ENCODE data around the gene RBM15.

The RBM15 gene

GRCh38 chr1:110356379-110356778 is 17.2 kb downstream of the RBM15 start:
- DNase-seq (ENCODE audit: low spot score) = no peak

- DNase-seq (ENCODE audit: low spot score) = no peak
Observed at GRCh38 chr1:110360431-110360830, 21.3 kb downstream of the RBM15 start.

- no peak for DNase-seq (ENCODE audit: low spot score)
Observed at GRCh38 chr1:110361856-110362255, 22.7 kb downstream of the RBM15 start.

- DNase-seq (ENCODE audit: low spot score) = no peak
Observed at GRCh38 chr1:110364221-110364620, 25.0 kb downstream of the RBM15 start.

GRCh38 chr1:110370827-110371226 is 31.6 kb downstream of the RBM15 start:
- peak; percentile 49 for DNase-seq (ENCODE audit: low spot score)

GRCh38 chr1:110375490-110375889 is 36.3 kb downstream of the RBM15 start:
- DNase-seq (ENCODE audit: low spot score) = no peak

- DNase-seq (ENCODE audit: low spot score) = no peak
Observed at GRCh38 chr1:110380672-110381283, 41.6 kb downstream of the RBM15 start.

- no peak for DNase-seq (ENCODE audit: low spot score)
Observed at GRCh38 chr1:110383251-110383990, 44.2 kb downstream of the RBM15 start.

GRCh38 chr1:110384581-110385321 is 45.6 kb downstream of the RBM15 start:
- no peak for DNase-seq (ENCODE audit: low spot score)

- DNase-seq (ENCODE audit: low spot score) = no peak
Observed at GRCh38 chr1:110385369-110385768, 46.2 kb downstream of the RBM15 start.

- DNase-seq (ENCODE audit: low spot score) = peak; percentile 33
Observed at GRCh38 chr1:110387048-110387754, 48.0 kb downstream of the RBM15 start.

GRCh38 chr1:110390096-110390495 is 50.9 kb downstream of the RBM15 start:
- no peak for DNase-seq (ENCODE audit: low spot score)

GRCh38 chr1:110390692-110391245 is 51.6 kb downstream of the RBM15 start, which contains the start of gene SLC16A4:
TSS of gene SLC16A4 (minus strand) at chr1:110391026. CDS start at chr1:110389323, 1,703 bp downstream.
- DNase-seq (ENCODE audit: low spot score) = no peak

GRCh38 chr1:110393286-110393685 is 54.1 kb downstream of the RBM15 start:
- DNase-seq (ENCODE audit: low spot score) = no peak

GRCh38 chr1:110393691-110394492 is 54.7 kb downstream of the RBM15 start:
- DNase-seq (ENCODE audit: low spot score) = no peak

- no peak for DNase-seq (ENCODE audit: low spot score)
Observed at GRCh38 chr1:110394493-110394820, 55.3 kb downstream of the RBM15 start.
